Ascending aorta (tissue), 2 donors: ENCODE results near the gene NLRP5. TPM values are rescaled to one million over a fixed set of nuclear protein-coding genes. Genes with fewer than 3 reads are reported as not detected.
"Not testable (repeated sequence)": the region's sequence is repeated elsewhere in the genome, so short reads cannot be mapped to it uniquely, and the experiment has no call there.

Source experiments
- DNase-seq, 2 donors: peaks; one replicate each; pipeline ENCODE4 v3.0.0-alpha.2; 2019; ENCODE audit warnings: low spot score in 2 of 2
- H3K27ac ChIP-seq, 2 donors: fragments of 200-600 bp; sonication (generic); one replicate each; pipeline ENCODE4 v1.5.1; 2016 to 2017; ENCODE audit warnings: mild to moderate bottlenecking in 1 of 2
- H3K27me3 ChIP-seq: fragments of 200-600 bp; sonication (generic); one replicate; pipeline ENCODE4 v1.5.1; 2017
- H3K36me3 ChIP-seq, 2 donors: fragments of 200-600 bp; sonication (generic); one replicate each; pipeline ENCODE4 v1.5.1; 2016
- H3K4me1 ChIP-seq, 2 donors: fragments of 200-600 bp; sonication (generic); one replicate each; pipeline ENCODE4 v1.5.1; 2016 to 2017; ENCODE audit warnings: mild to moderate bottlenecking in 1 of 2
- H3K4me3 ChIP-seq, 2 donors: fragments of 200-600 bp; sonication (generic); one replicate each; pipeline ENCODE4 v1.5.1; 2016 to 2017; ENCODE audit warnings: mild to moderate bottlenecking in 1 of 2
- H3K9me3 ChIP-seq, 2 donors: fragments of 200-600 bp; sonication (generic); one replicate each; pipeline ENCODE4 v1.5.1; 2016
- CTCF ChIP-seq, 3 experiments: fragments of 200-600 bp in 2 of 3; fragments of 450-650 bp in 1 of 3; sonication (generic) in 2 of 3; IDR thresholded peaks; one replicate each; pipeline ENCODE4 v1.5.1; 2016 to 2019; ENCODE audit warnings: antibody characterized with exemption in 3 of 3, mild to moderate bottlenecking in 1 of 3, moderate library complexity in 1 of 3
- intact Hi-C: fragments of 100-400 bp; cut with DNase I; formaldehyde crosslinking; loops from one replicate; pipeline ENCODE4 v1.15.1; 2023
- total RNA-seq: library from RNA; depleted of rRNA; stranded (reverse); fragments of >200 nt; gene quantifications from one replicate; pipeline ENCODE4 v1.1.0, GENCODE V29; 2016

Gene NLRP5
- total RNA-seq, 1 donor from 2014 or later: not detected

GRCh38 chr19:56101746-56102535, 115.4 kb downstream of the NLRP5 start:
- TF ChIP-seq CTCF (IDR thresholded peaks at IDR 0.05): no peak
- H3K27me3 ChIP-seq: no peaks in the 10 kb centered on the region
- no peak overlapping the region for H3K27ac ChIP-seq
- peaks cover 0 to 7% of the 10 kb centered on the region in 2 donors for H3K4me1 ChIP-seq
- peaks cover 29 to 44% of the 10 kb centered on the region in 2 donors for H3K36me3 ChIP-seq
- intact Hi-C loops: no loop called here
- no peak for DNase-seq
- no peak overlapping the region for H3K4me3 ChIP-seq
- H3K9me3 ChIP-seq: no peaks in the 10 kb centered on the region

GRCh38 chr19:56103027-56103614, 116.5 kb downstream of the NLRP5 start:
- Histone ChIP-seq H3K36me3 (peaks cover 29 to 39% of the 10 kb centered on the region in 2 donors), H3K27me3 (no peaks in the 10 kb centered on the region), H3K27ac (no peak overlapping the region), H3K4me3 (no peak overlapping the region), H3K4me1 (peaks cover 0 to 12% of the 10 kb centered on the region in 2 donors), H3K9me3 (no peaks in the 10 kb centered on the region)
- no peak for DNase-seq
- no peak for TF ChIP-seq CTCF (IDR thresholded peaks at IDR 0.05)
- intact Hi-C loops: no loop called here

- DNase-seq: no peak
- H3K4me1 ChIP-seq: peaks cover 12 to 25% of the 10 kb centered on the region in 2 donors
- H3K36me3 ChIP-seq: peaks cover 24 to 31% of the 10 kb centered on the region in 2 donors
- intact Hi-C loops: no loop called here
- peak overlapping the region in 1 of 2 donors; percentile 56 for H3K27ac ChIP-seq
- H3K27me3 ChIP-seq: no peaks in the 10 kb centered on the region
- TF ChIP-seq CTCF (IDR thresholded peaks at IDR 0.05): no peak
- no peaks in the 10 kb centered on the region for H3K9me3 ChIP-seq
- no peak overlapping the region for H3K4me3 ChIP-seq
These were observed 117.8 kb downstream of the NLRP5 start for GRCh38 chr19:56104423-56104822.

GRCh38 chr19:56105090-56105701, 118.6 kb downstream of the NLRP5 start:
- intact Hi-C loops: loop anchor here (1.0 kb wide), 3 partner anchors 16 to 66 kb away; partner anchors contain the start of genes ZNF444 and ZNF787
- Histone ChIP-seq H3K4me1 (peaks cover 12 to 32% of the 10 kb centered on the region in 2 donors), H3K27me3 (no peaks in the 10 kb centered on the region), H3K9me3 (no peaks in the 10 kb centered on the region), H3K27ac (peak overlapping the region; percentile 53 to 56), H3K36me3 (peaks cover 19 to 26% of the 10 kb centered on the region in 2 donors), H3K4me3 (peak overlapping the region; percentile 39 to 47)
- DNase-seq: peak in 1 of 2 donors; percentile 86
- TF ChIP-seq CTCF (IDR thresholded peaks at IDR 0.05): peak; percentile 65 to 81 (median 81)

GRCh38 chr19:56105831-56106396, 119.3 kb downstream of the NLRP5 start:
- peak overlapping the region; percentile 53 to 56 for H3K27ac ChIP-seq
- peaks cover 12 to 37% of the 10 kb centered on the region in 2 donors for H3K4me1 ChIP-seq
- H3K9me3 ChIP-seq, DNase-seq, H3K27me3 ChIP-seq: not testable (repeated sequence)
- intact Hi-C loops: loop anchor here (1.0 kb wide), 3 partner anchors 15 to 65 kb away; partner anchors contain the start of genes ZNF444 and ZNF787
- H3K36me3 ChIP-seq: peaks cover 16 to 23% of the 10 kb centered on the region in 2 donors
- peak overlapping the region in 1 of 2 donors; percentile 47 for H3K4me3 ChIP-seq
